Activated CD4-positive, alpha-beta T cell treated with anti-CD3 and anti-CD28 coated beads, Interleukin-2, amount 50 U/mL, for 48 hours (primary cell): ENCODE results near the gene HSPA1L.

Experiments
- DNase-seq, 2 experiments: peaks; one replicate each; pipeline ENCODE4 v3.0.0-alpha.2; 2020

HSPA1L gene

DNA sequence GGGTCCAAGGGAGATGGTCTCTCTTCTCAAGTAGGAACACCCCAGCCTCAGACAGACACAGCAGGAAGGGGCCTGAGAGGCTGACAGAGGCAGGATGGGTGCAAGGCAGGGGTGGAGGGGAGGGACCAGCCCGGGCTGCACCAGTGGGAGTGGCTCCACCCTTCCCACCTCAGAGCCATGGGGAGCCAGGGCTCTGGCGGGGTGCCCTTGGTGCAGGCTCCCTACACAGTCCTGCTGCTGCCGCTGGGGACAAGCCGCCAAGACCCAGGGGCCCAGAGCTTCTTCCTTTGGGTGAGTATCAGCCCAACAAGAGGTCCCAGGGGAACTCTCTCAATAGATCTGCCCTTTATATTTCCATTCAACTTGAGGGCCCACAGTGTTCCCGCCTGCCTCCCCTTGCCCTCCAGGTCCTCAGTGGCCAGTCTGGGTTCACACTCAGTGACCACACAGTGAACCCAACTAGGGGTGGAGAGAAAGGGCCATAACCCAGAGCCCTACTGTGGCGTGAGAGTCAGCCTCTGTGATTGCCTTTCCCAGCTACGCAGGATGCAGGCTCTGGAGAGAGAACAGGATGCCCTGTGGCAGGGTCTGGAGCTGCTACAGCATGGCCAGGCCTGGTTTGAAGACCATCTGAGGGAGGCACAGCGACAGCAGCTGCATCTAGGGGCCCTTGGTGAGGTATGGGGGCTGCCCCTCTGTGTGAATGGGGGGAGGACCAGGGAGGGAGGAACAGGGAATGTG lies 52.0 kb downstream of the HSPA1L start:
- DNase-seq = no peak

DNA sequence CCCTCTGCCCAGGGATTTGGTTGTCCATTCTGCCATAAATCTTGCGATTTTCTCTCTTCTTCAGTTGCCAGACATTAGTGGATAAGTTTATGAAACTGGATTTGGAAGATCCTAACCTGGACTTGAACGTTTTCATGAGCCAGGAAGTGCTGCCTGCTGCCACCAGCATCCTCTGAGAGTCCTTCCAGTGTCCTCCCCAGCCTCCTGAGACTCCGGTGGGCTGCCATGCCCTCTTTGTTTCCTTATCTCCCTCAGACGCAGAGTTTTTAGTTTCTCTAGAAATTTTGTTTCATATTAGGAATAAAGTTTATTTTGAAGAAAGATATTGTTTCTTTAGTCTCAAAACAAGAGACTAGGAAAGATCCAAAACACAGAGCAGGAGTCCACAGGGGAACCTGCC lies 52.7 kb downstream of the HSPA1L start, which contains the start of gene SAPCD1:
Gene SAPCD1, plus strand, starts transcription at position 301 of the 400 bp plus-strand sequence. CDS start 399 bp downstream, outside the sequence.
- no peak for DNase-seq

DNA sequence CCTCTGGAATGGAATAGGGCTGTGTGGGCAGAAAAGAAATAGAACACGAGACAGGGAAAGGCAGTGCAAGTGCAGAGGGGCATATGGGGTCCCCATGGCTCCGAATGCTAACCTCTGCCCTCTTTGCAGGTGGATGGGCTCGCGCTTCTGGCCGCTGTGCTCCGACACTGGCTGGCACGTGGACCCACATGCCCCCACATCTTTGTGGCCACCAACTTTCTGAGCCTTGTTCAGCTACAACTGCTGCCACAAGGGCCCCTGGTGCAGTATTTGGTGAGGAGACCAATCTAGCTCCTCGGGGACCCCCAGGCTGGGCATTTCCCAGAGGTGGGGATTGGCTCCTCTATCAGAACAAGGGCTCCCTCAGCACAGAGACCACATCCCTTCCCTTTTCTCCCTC lies 53.7 kb downstream of the HSPA1L start:
- no peak for DNase-seq

DNA sequence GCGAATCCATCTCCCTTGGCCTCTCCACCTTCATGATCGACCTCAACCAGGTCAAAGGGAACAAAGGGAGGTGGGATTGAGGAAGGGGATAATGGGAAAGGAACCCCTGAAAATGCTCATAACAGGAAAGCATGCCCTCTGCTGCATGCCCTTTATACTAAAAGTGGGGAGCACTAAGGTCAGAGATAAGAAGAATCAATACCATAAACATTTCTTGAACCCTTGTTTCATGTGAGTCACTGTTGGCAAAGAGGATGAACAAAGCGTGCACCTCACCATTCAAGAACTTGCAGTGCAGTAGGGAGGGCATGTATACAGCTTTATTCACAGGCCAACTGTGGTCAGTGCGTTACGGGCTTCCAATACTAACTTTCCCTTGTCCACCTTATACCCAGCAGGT lies 54.3 kb downstream of the HSPA1L start:
- DNase-seq = no peak
